Stimulated activated CD4-positive, alpha-beta T cell treated with anti-CD3 and anti-CD28 coated beads, Interleukin-1b, Interleukin-23, amount 100 ng/mL, for 48 hours (primary cell): ENCODE data around the gene JAG1.

ENCODE experiments used
- DNase-seq: peaks from one replicate; pipeline ENCODE4 v3.0.0-alpha.2; 2020

JAG1 gene

GRCh38 chr20:10699489-10699888 lies 25.7 kb upstream of the JAG1 start:
- DNase-seq: no peak

DNA sequence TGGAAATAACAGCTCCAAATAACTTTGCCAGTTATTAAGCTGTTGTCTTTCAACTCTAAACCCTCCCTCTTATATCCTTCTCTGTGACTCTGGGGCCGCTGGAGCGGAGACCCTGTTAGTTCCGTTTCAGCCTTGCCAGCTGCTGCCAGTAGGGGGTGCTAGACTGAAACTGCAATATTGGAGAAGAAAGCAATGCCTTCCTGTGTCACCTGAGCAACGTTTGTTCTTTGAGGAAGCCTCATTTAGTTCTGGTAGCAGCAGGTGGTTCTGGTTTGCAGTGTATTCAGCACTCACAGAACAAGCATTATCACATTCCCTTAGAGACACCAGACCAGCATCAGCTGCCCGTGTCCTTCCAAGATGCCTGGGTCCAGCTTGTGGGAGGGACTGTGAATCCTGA lies 22.9 kb upstream of the JAG1 start:
- DNase-seq: peak; percentile 10

DNA sequence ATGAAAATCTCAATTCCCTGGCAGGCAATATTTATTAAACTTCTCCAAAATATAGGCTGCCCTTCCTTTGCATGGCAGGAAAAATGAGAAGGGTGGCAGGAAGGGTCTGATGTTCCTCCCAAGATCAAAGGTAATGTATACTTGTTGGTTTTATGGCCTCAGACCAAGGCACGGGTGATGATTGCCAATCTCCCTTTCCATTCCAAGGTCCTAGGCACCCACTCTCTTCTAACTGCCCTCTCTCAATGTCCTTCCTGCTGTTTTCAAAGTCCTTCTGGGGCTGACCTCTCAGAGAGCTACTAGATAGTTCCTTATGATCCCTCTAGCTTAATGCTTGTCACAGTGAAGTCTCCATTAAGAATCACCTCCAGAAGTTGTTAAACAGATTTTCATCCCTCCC lies 15.6 kb upstream of the JAG1 start:
- DNase-seq: no peak

- DNase-seq: no peak
These were observed 14.1 kb upstream of the JAG1 start for GRCh38 chr20:10687895-10688294.

DNA sequence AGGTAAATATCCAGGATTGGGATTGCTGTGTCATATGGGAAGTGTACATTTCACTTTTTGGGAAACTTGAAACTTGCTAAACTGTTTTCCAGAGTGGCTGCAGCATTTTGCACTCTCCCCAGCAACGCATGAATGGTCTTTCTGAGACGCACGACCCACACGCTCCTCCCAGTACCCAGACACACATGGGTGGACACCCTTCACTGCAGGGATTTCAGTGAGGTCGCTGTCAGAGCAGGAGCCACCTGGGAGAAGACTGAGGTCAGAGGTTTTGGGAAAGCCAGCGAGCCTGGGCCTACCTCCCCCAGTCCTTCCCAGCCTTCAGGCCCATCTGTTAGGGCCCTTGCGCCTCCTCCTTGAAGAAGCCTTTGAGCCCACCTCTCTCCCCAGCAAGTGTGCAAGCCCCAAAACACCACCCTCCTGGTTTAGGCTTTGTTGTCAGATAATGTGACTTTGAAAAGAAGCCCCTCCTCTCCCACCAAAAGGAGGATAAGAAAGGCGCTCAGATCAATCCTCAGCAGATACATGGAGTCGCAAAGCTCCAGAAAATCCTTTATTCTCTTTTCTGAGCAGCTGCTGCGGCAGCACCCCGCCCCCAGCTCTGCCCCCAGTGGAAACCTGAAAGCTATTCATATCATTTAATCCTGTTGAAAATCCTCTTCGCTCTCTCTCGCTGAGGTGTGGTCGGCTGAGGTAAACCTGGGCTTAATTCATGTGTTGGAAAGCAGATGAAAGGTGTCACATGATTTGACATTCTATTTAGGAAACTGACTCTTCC lies 12.7 kb upstream of the JAG1 start:
- no peak for DNase-seq

- DNase-seq: no peak
These were observed 9.7 kb upstream of the JAG1 start for GRCh38 chr20:10683537-10683936.

- no peak for DNase-seq
These were observed 9.1 kb upstream of the JAG1 start for GRCh38 chr20:10682939-10683338.

- no peak for DNase-seq
These were observed 7.7 kb upstream of the JAG1 start for GRCh38 chr20:10681494-10681893.

DNA sequence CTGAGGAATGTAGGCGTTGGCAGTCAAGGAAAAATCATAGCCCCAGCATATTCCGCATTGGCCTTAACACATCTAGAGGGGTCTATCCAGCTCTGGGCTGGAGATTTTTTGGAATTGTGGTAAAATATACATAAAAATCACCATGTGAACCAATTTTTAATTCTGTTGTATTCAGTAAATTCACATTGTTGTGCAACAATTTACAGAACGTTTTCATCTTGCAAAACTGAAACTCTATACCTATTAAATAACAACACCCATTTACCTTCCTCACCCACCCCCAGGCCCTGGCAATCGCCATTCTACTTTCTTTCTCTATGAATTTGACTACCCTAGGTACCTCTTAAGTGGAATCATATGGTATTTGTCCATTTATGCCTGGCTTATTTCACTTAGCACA lies 6.8 kb upstream of the JAG1 start:
- DNase-seq: no peak

GRCh38 chr20:10679269-10679668 lies 5.5 kb upstream of the JAG1 start:
- DNase-seq: no peak

DNA sequence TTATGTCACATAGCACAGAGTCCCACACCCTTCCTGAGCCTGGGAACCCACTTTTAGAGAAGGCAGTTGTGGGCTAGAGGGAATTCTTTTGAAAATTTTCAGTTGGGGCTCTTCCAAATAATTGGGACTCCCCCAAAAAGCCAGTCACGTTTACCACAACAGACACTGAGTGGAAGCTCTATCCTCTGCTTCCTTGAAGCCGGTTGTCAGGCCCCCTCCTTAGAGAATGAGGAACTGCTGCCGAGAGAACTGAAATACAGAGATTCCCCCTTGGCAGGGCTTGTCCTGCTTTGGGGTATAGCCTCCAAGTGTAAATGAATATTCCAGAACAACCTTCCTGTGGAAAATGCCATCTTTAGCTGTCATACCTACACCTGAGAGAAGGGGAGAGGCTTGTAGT lies 2.7 kb upstream of the JAG1 start:
- no peak for DNase-seq

GRCh38 chr20:10675450-10675848 lies 1.6 kb upstream of the JAG1 start:
- DNase-seq: no peak

DNA sequence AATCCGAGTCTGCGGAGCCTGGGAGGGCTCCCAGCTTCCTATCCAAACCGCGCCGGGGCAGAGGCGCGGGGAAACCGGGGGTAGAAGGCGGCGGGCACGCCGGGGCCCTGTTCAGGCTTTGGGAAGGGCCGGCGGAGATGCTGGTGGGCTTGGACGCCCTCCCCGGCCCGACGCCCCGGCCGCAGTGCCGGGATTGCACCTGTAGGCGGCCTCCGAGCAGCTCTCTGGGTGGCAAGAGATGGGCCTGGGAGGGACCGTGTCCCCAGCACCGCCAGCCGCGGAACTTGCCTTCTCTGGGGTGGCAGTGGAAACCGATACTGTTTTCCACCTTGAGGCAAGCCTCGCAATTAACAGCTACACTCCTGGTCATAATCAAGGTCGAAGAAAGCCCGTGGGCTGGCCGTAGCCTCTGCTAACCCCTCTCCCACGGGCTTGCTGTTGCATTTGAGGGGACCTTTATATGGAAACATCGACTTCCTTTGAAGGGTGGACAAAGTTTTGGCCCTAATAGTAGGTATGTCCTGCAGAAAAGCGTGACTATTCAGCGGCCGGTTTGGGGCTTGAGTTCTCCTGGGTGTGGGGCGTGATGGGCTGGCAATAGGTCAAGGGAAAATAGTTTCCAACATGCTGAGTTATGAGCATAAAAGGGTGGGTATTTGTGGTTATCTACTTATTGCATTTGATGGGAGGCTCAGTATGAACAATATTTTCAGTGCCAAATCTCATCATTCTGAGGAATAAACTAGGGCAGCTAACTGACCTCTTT lies 1.1 kb upstream of the JAG1 start:
- peak; percentile 44 for DNase-seq

DNA sequence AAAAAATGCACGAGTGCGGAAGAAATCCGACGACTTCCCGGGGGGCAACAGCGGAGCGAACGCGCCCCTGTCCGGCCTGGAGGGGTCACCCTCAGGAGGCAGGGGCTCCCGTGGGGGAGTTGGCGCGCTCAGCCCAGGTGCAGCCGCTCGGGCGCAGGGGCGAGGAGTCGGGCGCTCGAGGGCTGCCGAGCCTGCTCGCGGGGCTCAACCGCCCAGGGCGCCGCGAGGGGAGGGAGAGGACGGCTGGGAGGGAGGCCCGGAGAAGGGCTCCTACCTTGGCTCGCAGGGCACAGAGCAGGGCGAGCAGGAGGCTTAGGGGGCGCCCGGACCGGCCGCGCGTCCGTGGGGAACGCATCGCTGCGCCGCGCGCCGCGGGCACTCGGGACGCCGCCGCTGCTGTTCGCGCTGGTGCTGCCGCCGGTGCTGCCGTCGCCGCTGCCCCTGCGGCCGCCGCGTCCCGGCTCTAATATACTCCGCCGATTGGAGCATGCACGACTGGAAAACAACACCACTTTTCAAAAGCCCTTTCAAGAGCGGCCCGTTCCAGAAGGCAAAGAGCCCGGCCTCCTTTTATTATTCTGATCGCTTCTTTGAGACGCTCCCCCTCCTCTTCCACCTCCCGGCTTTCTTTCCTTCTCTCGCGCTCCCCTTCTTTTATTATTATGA lies 490 bp downstream of the JAG1 start:
- peak; percentile 2 for DNase-seq

DNA sequence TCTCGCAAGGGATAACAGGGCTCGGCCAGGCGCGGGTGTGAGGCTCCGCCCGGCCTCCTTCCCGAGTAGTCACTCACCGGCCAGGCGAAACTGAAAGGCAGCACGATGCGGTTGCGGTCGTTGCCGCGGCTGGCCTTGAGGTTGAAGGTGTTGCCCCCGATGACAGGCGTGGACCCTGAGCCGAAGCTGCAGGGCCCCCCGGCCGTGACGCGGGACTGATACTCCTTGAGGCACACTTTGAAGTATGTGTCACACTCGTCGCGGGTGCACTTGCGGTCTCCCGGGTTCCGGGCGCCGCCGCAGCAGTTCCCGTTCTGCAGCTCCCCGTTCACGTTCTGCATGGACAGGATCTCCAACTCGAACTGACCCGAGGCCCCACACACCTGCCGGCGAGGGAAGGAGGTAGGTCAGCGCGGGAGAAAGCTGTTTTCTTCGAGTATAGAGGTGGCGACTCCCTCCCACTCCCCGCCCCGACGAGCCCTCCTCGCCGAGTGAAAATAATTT lies 1.1 kb downstream of the JAG1 start:
- DNase-seq: peak; percentile 55

GRCh38 chr20:10671919-10672623 lies 1.7 kb downstream of the JAG1 start:
- DNase-seq: no peak

GRCh38 chr20:10671221-10671918 lies 2.4 kb downstream of the JAG1 start:
- DNase-seq: peak; percentile 22

GRCh38 chr20:10670501-10671220 lies 3.1 kb downstream of the JAG1 start:
- DNase-seq: no peak

- DNase-seq: no peak
These were observed 3.9 kb downstream of the JAG1 start for GRCh38 chr20:10669843-10670446.

GRCh38 chr20:10668677-10669368 lies 5.0 kb downstream of the JAG1 start:
- no peak for DNase-seq
